22Rv1 (cell line): Measurements from ENCODE around the gene TMEM63B.

Experiments
- ZFX ChIP-seq: fragments of 450-650 bp; IDR thresholded peaks from 2 replicates; pipeline ENCODE4 v1.6.1; 2017; ENCODE audit warnings: antibody characterized with exemption, borderline replicate concordance
- TF ChIP-seq, protein P1 (sequence below): fragments of 450-650 bp; IDR thresholded peaks from 2 replicates; pipeline ENCODE4 v1.5.1; 2017; ENCODE audit warnings: mild to moderate bottlenecking

DNA sequence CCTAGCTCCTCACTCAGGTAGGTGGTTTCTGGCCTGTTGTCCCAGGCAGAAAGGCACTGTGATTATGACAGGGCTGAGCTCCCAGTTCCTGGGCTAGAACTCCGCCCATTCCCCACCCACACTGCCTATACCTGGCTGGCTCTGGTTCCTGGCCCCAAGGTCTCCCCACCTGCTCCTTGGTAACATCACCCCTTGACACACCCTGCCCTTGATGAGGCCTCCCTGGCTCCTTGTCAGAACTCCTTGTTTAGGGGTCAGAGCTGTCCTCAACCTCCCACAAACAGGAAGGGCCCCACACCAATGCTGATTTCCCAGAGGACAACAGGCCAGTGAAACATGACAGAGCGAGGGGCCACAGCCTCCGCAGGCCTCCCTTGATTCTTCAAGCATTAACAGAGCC lies 73.8 kb downstream of the TMEM63B start:
- TF ChIP-seq, protein P1, sequence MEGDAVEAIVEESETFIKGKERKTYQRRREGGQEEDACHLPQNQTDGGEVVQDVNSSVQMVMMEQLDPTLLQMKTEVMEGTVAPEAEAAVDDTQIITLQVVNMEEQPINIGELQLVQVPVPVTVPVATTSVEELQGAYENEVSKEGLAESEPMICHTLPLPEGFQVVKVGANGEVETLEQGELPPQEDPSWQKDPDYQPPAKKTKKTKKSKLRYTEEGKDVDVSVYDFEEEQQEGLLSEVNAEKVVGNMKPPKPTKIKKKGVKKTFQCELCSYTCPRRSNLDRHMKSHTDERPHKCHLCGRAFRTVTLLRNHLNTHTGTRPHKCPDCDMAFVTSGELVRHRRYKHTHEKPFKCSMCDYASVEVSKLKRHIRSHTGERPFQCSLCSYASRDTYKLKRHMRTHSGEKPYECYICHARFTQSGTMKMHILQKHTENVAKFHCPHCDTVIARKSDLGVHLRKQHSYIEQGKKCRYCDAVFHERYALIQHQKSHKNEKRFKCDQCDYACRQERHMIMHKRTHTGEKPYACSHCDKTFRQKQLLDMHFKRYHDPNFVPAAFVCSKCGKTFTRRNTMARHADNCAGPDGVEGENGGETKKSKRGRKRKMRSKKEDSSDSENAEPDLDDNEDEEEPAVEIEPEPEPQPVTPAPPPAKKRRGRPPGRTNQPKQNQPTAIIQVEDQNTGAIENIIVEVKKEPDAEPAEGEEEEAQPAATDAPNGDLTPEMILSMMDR = no peak
- TF ChIP-seq ZFX = no peak
